ENCODE results near the gene PRKG1. TPM values are rescaled to one million over a fixed set of nuclear protein-coding genes. Genes with fewer than 3 reads are reported as not detected.

PRKG1 gene
- total and polyA plus RNA-seq, 2 of the 4 experiments (the other 2 are of a cell fraction), result 3.5 to 18.3 TPM

GRCh38 chr10:51617576-51618235 is 543.4 kb downstream of the PRKG1 start:
- 65% methylated on average over 2 of the region's 4 CpGs; no CpG with 5 or more reads in 1 of the 2 experiments for WGBS, 2 experiments (ENCODE audit: extremely low coverage in 2 of 2, insufficient read length in 1 of 2)
- Histone ChIP-seq H4K20me1 (ENCODE audit: insufficient read depth, low read length) (peaks cover 11% of the 10 kb centered on the region; the same call in 1 of the 2 replicates), H2AK9ac (replicated peaks; ENCODE audit: low read depth, low read length, poor library complexity) (no peak overlapping the region), H3K4me3 (ENCODE audit: insufficient read depth, low read depth, low read length) (no peak overlapping the region), H3K79me1 (ENCODE audit: low read depth in 1 of 2, low read length in 2 of 2) (peaks cover 6 to 12% of the 10 kb centered on the region in 2 experiments; a peak in 2 of 4 replicates), H2AK5ac (ENCODE audit: low read depth, low read length) (no peak overlapping the region), H4K91ac (ENCODE audit: insufficient read depth, low read depth, low read length) (no peak overlapping the region), H3K4me2 (ENCODE audit: low read depth, low read length) (no peak overlapping the region), H2BK120ac (ENCODE audit: low read depth, low read length) (no peak overlapping the region), H3K27me3 (ENCODE audit: control insufficient read depth, insufficient read depth, low read length) (no peaks in the 10 kb centered on the region), H3K9me3 (ENCODE audit: control insufficient read depth, insufficient read depth, low read length) (no peaks in the 10 kb centered on the region), H3K36me3 (ENCODE audit: control insufficient read depth, insufficient read depth, low read length) (no peaks in the 10 kb centered on the region), H4K5ac (ENCODE audit: low read depth, low read length) (no peak overlapping the region), H3K4ac (ENCODE audit: low read depth, low read length) (no peak overlapping the region), H3K9me1 (ENCODE audit: insufficient read depth, low read length) (peaks cover 8% of the 10 kb centered on the region), H4K8ac (ENCODE audit: low read depth in 2 of 2, low read length in 2 of 2) (no peak overlapping the region), H3K4me1 (ENCODE audit: control insufficient read depth, insufficient read depth, low read length) (no peaks in the 10 kb centered on the region), H3K27ac (ENCODE audit: insufficient read depth, low read length) (no peak overlapping the region), H2BK5ac (ENCODE audit: low read depth, low read length, poor library complexity, severe bottlenecking) (no peak overlapping the region), H3K56ac (ENCODE audit: extremely low read depth, insufficient read depth, low read length) (no peak overlapping the region), H2BK20ac (ENCODE audit: low read depth, low read length) (no peak overlapping the region), H2BK15ac (ENCODE audit: low read depth, low read length) (no peak overlapping the region), H3K9ac (ENCODE audit: low read depth, low read length) (no peak overlapping the region), H3K14ac (replicated peaks; ENCODE audit: low read depth, low read length) (no peak overlapping the region), H2AFZ (replicated peaks; ENCODE audit: low read length, poor library complexity) (no peak overlapping the region), H3K23ac (ENCODE audit: low read depth, low read length) (no peak overlapping the region), H3K18ac (ENCODE audit: low read depth, low read length) (no peak overlapping the region)
- BruUV-seq (replicated peaks), result no TSS peak
- dilution Hi-C loops (cut with HindIII; ENCODE audit: low sequenced_read_pairs, unreplicated experiment) (no loop called here), intact Hi-C loops (cut with micrococcal nuclease) (no loop called here), in situ Hi-C loops (cut with MboI; ENCODE audit: low sequenced_read_pairs) (no loop called here)
- POLR2A ChIA-PET (ENCODE audit: unreplicated experiment), result no interaction called here
- CTCF ChIA-PET, result no interaction called here
- DNase-seq, result no peak
- no peak for ATAC-seq (ENCODE audit: low read depth)
- TF ChIP-seq CHD1 (IDR thresholded peaks at IDR 0.05; ENCODE audit: low read depth, low read length), result no peak
